NOMO-1 treated with DMSO at 0.1 percent for 48 hours (cell line): ENCODE data around the gene FKBP3.

ENCODE experiments used
- DNase-seq: peaks from one replicate; lab custom pipeline; 2025; ENCODE audit not compliant: unreplicated experiment; lab: John Stamatoyannopoulos, UW

FKBP3 gene

GRCh38 chr14:45065956-45066355 is 68.3 kb downstream of the FKBP3 start:
- DNase-seq = no peak
